ENCODE data around the gene VILL. TPM values are rescaled to one million over a fixed set of nuclear protein-coding genes. Genes with fewer than 3 reads are reported as not detected.

Gene VILL
- total and polyA plus RNA-seq, 10 donors = 14.4 to 23.4 (median 17.3) TPM

DNA sequence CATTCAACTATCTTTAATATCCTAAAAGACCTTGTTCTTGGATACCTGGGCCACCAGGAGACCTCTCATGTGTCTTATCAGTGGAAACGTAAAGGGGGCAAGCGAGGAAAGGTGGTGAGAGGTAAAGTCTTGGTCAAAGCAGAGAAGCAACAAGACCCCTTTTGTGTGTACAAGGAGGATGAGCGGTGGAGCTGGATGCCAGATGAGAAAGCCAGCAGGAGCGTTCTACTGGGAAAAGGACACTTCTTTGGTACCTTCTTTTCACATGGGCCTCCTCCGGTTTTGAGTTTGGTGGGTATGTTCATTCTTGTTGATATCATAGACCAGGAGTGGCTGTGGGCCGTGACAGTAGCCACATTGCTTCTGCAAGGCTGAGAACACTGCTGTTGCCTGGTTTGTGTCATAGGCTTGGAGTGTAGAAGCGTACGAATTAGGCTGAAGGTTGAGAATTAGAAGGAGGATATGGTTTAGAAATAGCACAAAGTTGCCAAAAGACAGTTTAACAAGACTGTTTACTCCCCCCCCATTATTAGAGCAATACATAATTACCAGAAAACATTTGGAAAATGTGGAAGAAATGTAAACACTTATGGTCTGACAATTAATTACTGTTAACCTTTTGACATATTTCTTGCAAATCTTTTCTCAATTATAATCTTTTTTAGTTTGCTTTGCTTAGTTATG, 46.8 kb upstream of the VILL start:
- peaks cover 23 to 64% (median 37%) of the 10 kb centered on the region in 6 donors for H3K4me1 ChIP-seq
- H3K4me3 ChIP-seq = no peak overlapping the region
- no peaks in the 10 kb centered on the region for H3K9me3 ChIP-seq
- WGBS, 5 donors = 77 to 86% (median 81%) methylated on average over 8 of the region's 8 CpGs
- DNase-seq = no peak
- TF ChIP-seq POLR2A (IDR thresholded peaks at IDR 0.05) = no peak
- TF ChIP-seq POLR2AphosphoS5 (IDR thresholded peaks at IDR 0.05) = no peak
- TF ChIP-seq, protein P1, sequence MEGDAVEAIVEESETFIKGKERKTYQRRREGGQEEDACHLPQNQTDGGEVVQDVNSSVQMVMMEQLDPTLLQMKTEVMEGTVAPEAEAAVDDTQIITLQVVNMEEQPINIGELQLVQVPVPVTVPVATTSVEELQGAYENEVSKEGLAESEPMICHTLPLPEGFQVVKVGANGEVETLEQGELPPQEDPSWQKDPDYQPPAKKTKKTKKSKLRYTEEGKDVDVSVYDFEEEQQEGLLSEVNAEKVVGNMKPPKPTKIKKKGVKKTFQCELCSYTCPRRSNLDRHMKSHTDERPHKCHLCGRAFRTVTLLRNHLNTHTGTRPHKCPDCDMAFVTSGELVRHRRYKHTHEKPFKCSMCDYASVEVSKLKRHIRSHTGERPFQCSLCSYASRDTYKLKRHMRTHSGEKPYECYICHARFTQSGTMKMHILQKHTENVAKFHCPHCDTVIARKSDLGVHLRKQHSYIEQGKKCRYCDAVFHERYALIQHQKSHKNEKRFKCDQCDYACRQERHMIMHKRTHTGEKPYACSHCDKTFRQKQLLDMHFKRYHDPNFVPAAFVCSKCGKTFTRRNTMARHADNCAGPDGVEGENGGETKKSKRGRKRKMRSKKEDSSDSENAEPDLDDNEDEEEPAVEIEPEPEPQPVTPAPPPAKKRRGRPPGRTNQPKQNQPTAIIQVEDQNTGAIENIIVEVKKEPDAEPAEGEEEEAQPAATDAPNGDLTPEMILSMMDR (IDR thresholded peaks at IDR 0.05 in 8 of 11, conservative IDR thresholded peaks at IDR 0.05 in 3 of 11) = no peak
- intact Hi-C loops (cut with DNase I; ENCODE audit: low total_unique reads) = no loop called here
- no peaks in the 10 kb centered on the region for H3K36me3 ChIP-seq
- H3K27me3 ChIP-seq (replicated peaks in 1 of 7) = no peaks in the 10 kb centered on the region
- peak overlapping the region in 6 of 8 donors; percentile 56 to 74 (median 67) for H3K27ac ChIP-seq

- Histone ChIP-seq H3K9me3 (no peaks in the 10 kb centered on the region), H3K27me3 (replicated peaks in 1 of 7) (no peaks in the 10 kb centered on the region), H3K4me1 (peaks cover 23 to 64% (median 37%) of the 10 kb centered on the region in 6 donors), H3K36me3 (no peaks in the 10 kb centered on the region), H3K4me3 (no peak overlapping the region), H3K27ac (peak overlapping the region in 7 of 8 donors; percentile 31 to 74 (median 55))
- TF ChIP-seq, protein P1 (IDR thresholded peaks at IDR 0.05 in 8 of 11, conservative IDR thresholded peaks at IDR 0.05 in 3 of 11) = no peak
- TF ChIP-seq POLR2AphosphoS5 (IDR thresholded peaks at IDR 0.05) (no peak), POLR2A (IDR thresholded peaks at IDR 0.05) (no peak)
- intact Hi-C loops (cut with DNase I; ENCODE audit: low total_unique reads) = no loop called here
- DNase-seq = no peak
- 28 to 46% (median 38%) methylated on average over 2 of the region's 2 CpGs for WGBS, 5 donors
Measured at GRCh38 chr3:37944391-37944842, 46.2 kb upstream of the VILL start.

DNA sequence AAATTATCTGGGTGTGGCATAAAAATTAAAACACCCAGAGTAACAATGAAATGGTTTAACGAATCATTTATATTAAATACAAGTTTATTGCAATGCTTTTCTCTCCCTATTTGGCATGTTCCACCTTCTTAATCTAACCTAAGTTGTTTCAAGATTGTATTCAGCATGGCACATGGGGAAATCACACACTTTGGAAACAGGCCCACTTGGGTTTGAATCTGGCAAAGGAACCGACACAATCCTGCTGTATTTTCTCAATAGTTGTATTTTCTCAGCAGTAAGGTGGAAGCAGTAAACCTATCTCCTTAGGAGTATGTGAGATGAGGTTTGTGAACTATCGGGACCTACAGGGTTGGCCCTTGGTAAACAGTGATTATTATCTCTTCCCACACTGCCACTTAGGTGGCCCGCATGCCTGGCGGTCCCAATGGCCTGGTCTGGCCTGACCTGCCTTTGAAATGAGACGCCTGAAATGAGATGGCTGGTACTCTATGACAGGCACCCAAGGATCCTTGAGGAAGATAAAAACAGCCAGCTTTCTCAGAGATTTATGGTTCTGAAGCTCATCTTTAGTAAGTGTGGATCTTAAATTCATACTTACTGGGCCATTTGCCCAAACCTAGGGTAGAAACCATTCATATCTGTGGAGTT, 45.3 kb upstream of the VILL start:
- H3K4me3 ChIP-seq = no peak overlapping the region
- 66 to 80% (median 73%) methylated on average over 6 of the region's 6 CpGs for WGBS, 5 donors
- intact Hi-C loops (cut with DNase I; ENCODE audit: low total_unique reads) = no loop called here
- H3K9me3 ChIP-seq = no peaks in the 10 kb centered on the region
- TF ChIP-seq POLR2A (IDR thresholded peaks at IDR 0.05) (no peak), POLR2AphosphoS5 (IDR thresholded peaks at IDR 0.05) (no peak)
- TF ChIP-seq, protein P1 (IDR thresholded peaks at IDR 0.05 in 8 of 11, conservative IDR thresholded peaks at IDR 0.05 in 3 of 11) = no peak
- H3K4me1 ChIP-seq = peaks cover 23 to 64% (median 41%) of the 10 kb centered on the region in 6 donors
- peak overlapping the region in 7 of 8 donors; percentile 31 to 74 (median 55) for H3K27ac ChIP-seq
- DNase-seq = no peak
- H3K36me3 ChIP-seq = no peaks in the 10 kb centered on the region
- H3K27me3 ChIP-seq (replicated peaks in 1 of 7) = no peaks in the 10 kb centered on the region
